IMR-90 (cell line): Measurements from ENCODE around the gene ASS1. TPM values are rescaled to one million over a fixed set of nuclear protein-coding genes. Genes with fewer than 3 reads are reported as not detected.

Experiments used
- ATAC-seq: fragments of 200-7000 bp; cut with Tn5 transposase; 2 replicates; pipeline ENCODE4 v1.9.1; 2020; ENCODE audit warnings: low read depth, mild to moderate bottlenecking, moderate library complexity
- BruUV-seq: library from RNA; stranded (reverse); fragments of 400-500 nt; replicated peaks from 2 replicates; lab custom pipeline; 2021; lab: Mats Ljungman, UMichigan
- CTCF ChIA-PET: fragments of 300-600 bp; formaldehyde crosslinking; extraction: SDS; loops from one replicate; lab custom pipeline; 2021; ENCODE audit warnings: antibody characterized with exemption; lab: Yijun Ruan, JAX
- POLR2A ChIA-PET: fragments of 300-600 bp; sonication (Branson Sonifier 250); formaldehyde crosslinking; loops from one replicate; lab custom pipeline; 2022; ENCODE audit warnings: antibody characterized with exemption; ENCODE audit not compliant: unreplicated experiment; lab: Charles Lee
- DNase-seq: peaks from one replicate; pipeline ENCODE4 v3.0.0; 2013
- H2AFZ ChIP-seq: replicated peaks from 2 replicates; pipeline ENCODE3; 2013; ENCODE audit warnings: low read length, mild to moderate bottlenecking; ENCODE audit not compliant: poor library complexity
- H2AK5ac ChIP-seq: 2 replicates; pipeline ENCODE4 v1.6.1; 2013; ENCODE audit warnings: low read depth, low read length, inconsistent platforms
- H2AK9ac ChIP-seq: replicated peaks from 2 replicates; pipeline ENCODE3; 2013; ENCODE audit warnings: mild to moderate bottlenecking, low read depth, low read length, moderate library complexity; ENCODE audit not compliant: poor library complexity
- H2BK120ac ChIP-seq: 2 replicates; pipeline ENCODE4 v1.6.1; 2013; ENCODE audit warnings: low read depth, low read length, inconsistent platforms
- H2BK15ac ChIP-seq: 3 replicates; pipeline ENCODE4 v1.6.1; 2013; ENCODE audit warnings: low read depth, low read length, inconsistent platforms
- H2BK20ac ChIP-seq: 2 replicates; pipeline ENCODE4 v1.6.1; 2013; ENCODE audit warnings: low read depth, mild to moderate bottlenecking, inconsistent platforms, low read length, moderate library complexity
- H2BK5ac ChIP-seq: 2 replicates; pipeline ENCODE4 v1.6.1; 2013; ENCODE audit warnings: mild to moderate bottlenecking, low read depth, low read length, inconsistent platforms; ENCODE audit not compliant: poor library complexity, severe bottlenecking
- H3K14ac ChIP-seq: replicated peaks from 2 replicates; pipeline ENCODE4 v1.6.1; 2013; ENCODE audit warnings: low read depth, low read length, inconsistent platforms
- H3K18ac ChIP-seq: 2 replicates; pipeline ENCODE4 v1.6.1; 2013; ENCODE audit warnings: low read depth, low read length, control low read depth
- H3K23ac ChIP-seq: 2 replicates; pipeline ENCODE4 v1.6.1; 2013; ENCODE audit warnings: low read depth, low read length, inconsistent platforms
- H3K27ac ChIP-seq: 2 replicates; pipeline ENCODE4 v1.5.1; 2013; ENCODE audit warnings: mild to moderate bottlenecking, control low read depth, low read length; ENCODE audit not compliant: insufficient read depth
- H3K27me3 ChIP-seq: 2 replicates; pipeline ENCODE4 v1.6.1; 2013; ENCODE audit warnings: low read length; ENCODE audit not compliant: control insufficient read depth, insufficient read depth
- H3K36me3 ChIP-seq: 2 replicates; pipeline ENCODE4 v1.6.1; 2013; ENCODE audit warnings: low read length, mixed read lengths; ENCODE audit not compliant: control insufficient read depth, insufficient read depth
- H3K4ac ChIP-seq: 2 replicates; pipeline ENCODE4 v1.6.1; 2013; ENCODE audit warnings: low read depth, low read length, inconsistent platforms
- H3K4me1 ChIP-seq: 2 replicates; pipeline ENCODE4 v1.6.1; 2013; ENCODE audit warnings: low read length, mixed read lengths; ENCODE audit not compliant: control insufficient read depth, insufficient read depth
- H3K4me2 ChIP-seq: 2 replicates; pipeline ENCODE4 v1.6.1; 2013; ENCODE audit warnings: low read depth, mild to moderate bottlenecking, control low read depth, low read length, moderate library complexity
- H3K4me3 ChIP-seq: 2 replicates; pipeline ENCODE4 v1.5.1; 2013; ENCODE audit warnings: low read depth, mild to moderate bottlenecking, control low read depth, low read length, moderate library complexity; ENCODE audit not compliant: insufficient read depth
- H3K56ac ChIP-seq: 2 replicates; pipeline ENCODE4 v1.6.1; 2013; ENCODE audit warnings: low read length, inconsistent platforms; ENCODE audit not compliant: insufficient read depth; ENCODE audit errors: extremely low read depth
- H3K79me1 ChIP-seq, 2 experiments: 2 replicates each; pipeline ENCODE4 v1.6.1; 2013; ENCODE audit warnings: low read length in 2 of 2, inconsistent platforms in 1 of 2, low read depth in 1 of 2
- H3K9ac ChIP-seq: 2 replicates; pipeline ENCODE4 v1.6.1; 2013; ENCODE audit warnings: low read depth, low read length, control low read depth
- H3K9me1 ChIP-seq: 2 replicates; pipeline ENCODE4 v1.6.1; 2013; ENCODE audit warnings: low read length, inconsistent platforms; ENCODE audit not compliant: insufficient read depth
- H3K9me3 ChIP-seq: 2 replicates; pipeline ENCODE4 v1.6.1; 2013; ENCODE audit warnings: low read length; ENCODE audit not compliant: control insufficient read depth, insufficient read depth
- H4K20me1 ChIP-seq: 2 replicates; pipeline ENCODE4 v1.6.1; 2013; ENCODE audit warnings: low read length, inconsistent platforms; ENCODE audit not compliant: insufficient read depth
- H4K5ac ChIP-seq: 2 replicates; pipeline ENCODE4 v1.6.1; 2013; ENCODE audit warnings: mild to moderate bottlenecking, low read depth, low read length, control low read depth
- H4K8ac ChIP-seq, 2 experiments: 2 replicates each; pipeline ENCODE4 v1.6.1; 2013; ENCODE audit warnings: low read depth in 2 of 2, low read length in 2 of 2, control low read depth in 1 of 2, inconsistent platforms in 1 of 2
- H4K91ac ChIP-seq: 2 replicates; pipeline ENCODE4 v1.6.1; 2013; ENCODE audit warnings: low read depth, low read length, inconsistent platforms; ENCODE audit not compliant: insufficient read depth
- BHLHE40 ChIP-seq: fragments of 150-350 bp; IDR thresholded peaks from 2 replicates; pipeline ENCODE4 v1.6.1; 2016; ENCODE audit warnings: mild to moderate bottlenecking, low read depth, low read length
- CEBPB ChIP-seq: IDR thresholded peaks from 2 replicates; pipeline ENCODE4 v1.6.1; 2012; ENCODE audit warnings: low read depth, low read length, improper control_type of control experiment
- CHD1 ChIP-seq: IDR thresholded peaks from 2 replicates; pipeline ENCODE4 v1.6.1; 2012; ENCODE audit warnings: low read depth, low read length, improper control_type of control experiment
- CTCF ChIP-seq: conservative IDR thresholded peaks from 2 replicates; pipeline ENCODE4 v1.5.1; 2012; ENCODE audit warnings: mild to moderate bottlenecking, low read depth, low read length, improper control_type of control experiment
- FOS ChIP-seq: fragments of 150-350 bp; IDR thresholded peaks from 2 replicates; pipeline ENCODE4 v1.6.1; 2016; ENCODE audit warnings: low read depth, low read length
- MAFK ChIP-seq: IDR thresholded peaks from 2 replicates; pipeline ENCODE4 v1.6.1; 2012; ENCODE audit warnings: low read depth, low read length, improper control_type of control experiment
- MAZ ChIP-seq: IDR thresholded peaks from 2 replicates; pipeline ENCODE4 v1.6.1; 2012; ENCODE audit warnings: low read depth, mild to moderate bottlenecking, low read length, improper control_type of control experiment, moderate library complexity, borderline replicate concordance
- MXI1 ChIP-seq: IDR thresholded peaks from 2 replicates; pipeline ENCODE4 v1.6.1; 2012; ENCODE audit warnings: low read depth, mild to moderate bottlenecking, low read length, moderate library complexity, borderline replicate concordance
- NFE2L2 ChIP-seq: fragments of 150-350 bp; IDR thresholded peaks from 2 replicates; pipeline ENCODE4 v1.6.1; 2016; ENCODE audit warnings: low read depth, mild to moderate bottlenecking, low read length
- POLR2A ChIP-seq: IDR thresholded peaks from 2 replicates; pipeline ENCODE4 v1.6.1; 2012; ENCODE audit warnings: mild to moderate bottlenecking, low read depth, low read length
- RAD21 ChIP-seq: IDR thresholded peaks from 2 replicates; pipeline ENCODE4 v1.6.1; 2012; ENCODE audit warnings: low read length, improper control_type of control experiment
- RCOR1 ChIP-seq: IDR thresholded peaks from 2 replicates; pipeline ENCODE4 v1.6.1; 2012; ENCODE audit warnings: mild to moderate bottlenecking, low read length, improper control_type of control experiment; ENCODE audit not compliant: insufficient replicate concordance
- RFX5 ChIP-seq: IDR thresholded peaks from 2 replicates; pipeline ENCODE4 v1.8.0; 2012; ENCODE audit warnings: low read depth, mild to moderate bottlenecking, low read length, moderate library complexity
- SMC3 ChIP-seq: fragments of 150-350 bp; IDR thresholded peaks from 2 replicates; pipeline ENCODE4 v1.6.1; 2016; ENCODE audit warnings: low read depth, mild to moderate bottlenecking, antibody characterized with exemption, low read length, moderate library complexity
- WGBS, 2 experiments: methylation state at CpG; one replicate each; pipeline versions ENCODE4 v1.1.5 to v1.1.7; 2013; ENCODE audit warnings: missing lambda C conversion rate in 2 of 2; ENCODE audit not compliant: insufficient read length in 1 of 2; ENCODE audit errors: extremely low coverage in 2 of 2; 5-methylcytosine and 5-hydroxymethylcytosine counted together
- dilution Hi-C: fragments of 300-500 bp; cut with HindIII; formaldehyde crosslinking; loops from one replicate; pipeline ENCODE4 v1.14.3; 2018; ENCODE audit warnings: low sequenced_read_pairs; ENCODE audit not compliant: unreplicated experiment
- in situ Hi-C: fragments of 300-500 bp; cut with MboI; formaldehyde crosslinking; loops from 3 replicates; pipeline ENCODE4 v1.14.3; 2019; ENCODE audit warnings: low sequenced_read_pairs, inconsistent platforms, mixed read lengths
- intact Hi-C: fragments of 100-400 bp; cut with micrococcal nuclease; formaldehyde crosslinking; loops from 2 replicates; pipeline ENCODE4 v1.10.0; 2022
- polyA plus RNA-seq, 3 experiments: library from polyadenylated mRNA; depleted of rRNA; stranded (reverse); fragments of >200 nt; gene quantifications; 2 replicates each; pipeline ENCODE4 v1.2.3, GENCODE V29; 2012; ENCODE audit warnings: low replicate concordance in 1 of 3
- total RNA-seq: library from RNA; depleted of rRNA; stranded (reverse); fragments of >200 nt; gene quantifications from 2 replicates; pipeline ENCODE4 v1.2.3, GENCODE V29; 2012
- TF ChIP-seq, protein P1 (sequence below): fragments of 150-350 bp; IDR thresholded peaks from 2 replicates; pipeline ENCODE4 v1.6.1; 2016; ENCODE audit warnings: low read depth, mild to moderate bottlenecking, low read length, moderate library complexity, borderline replicate concordance
- TF ChIP-seq, protein P2 (sequence below): fragments of 150-350 bp; IDR thresholded peaks from 2 replicates; pipeline ENCODE4 v1.6.1; 2017; ENCODE audit warnings: mild to moderate bottlenecking, antibody characterized with exemption, low read length, low read depth

The ASS1 gene
- total and polyA plus RNA-seq, 2 of the 4 experiments (the other 2 are of a cell fraction): 39.6 to 41.9 TPM

DNA sequence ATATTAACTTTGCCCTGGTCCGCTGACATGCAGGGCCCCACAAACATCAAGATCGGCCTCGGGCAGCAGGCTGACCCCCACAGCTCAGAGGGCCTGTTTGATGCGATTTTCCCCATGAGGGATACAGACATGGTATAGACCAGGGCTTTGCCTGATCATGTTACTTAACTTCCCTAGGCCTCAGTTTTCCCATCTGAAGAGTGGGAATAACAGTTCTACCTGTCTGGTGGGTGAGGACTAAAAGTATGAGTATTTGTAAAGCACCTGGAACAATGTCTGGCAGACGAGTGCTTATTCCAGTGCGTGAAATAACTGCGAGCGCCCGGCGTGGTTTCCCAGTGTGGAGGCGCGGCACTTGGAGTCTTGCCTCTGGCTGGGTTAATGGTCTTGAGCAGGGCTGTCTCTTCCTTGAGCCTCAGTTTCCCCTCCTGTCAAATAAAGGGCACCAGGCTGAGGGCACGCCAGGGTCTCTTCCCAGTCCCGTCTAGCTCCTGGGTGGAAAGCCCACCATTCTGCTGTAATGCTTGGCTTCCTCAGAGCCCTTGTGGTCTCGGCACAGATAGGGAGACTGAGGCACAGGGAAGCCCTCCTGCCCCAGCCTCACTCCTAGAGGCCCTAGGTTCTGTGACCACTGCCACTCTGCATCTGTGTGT is 47.2 kb downstream of the ASS1 start:
- POLR2A ChIA-PET: no interaction called here
- intact Hi-C loops (no loop called here), dilution Hi-C loops (no loop called here), in situ Hi-C loops (no loop called here)
- H3K18ac ChIP-seq: no peak overlapping the region
- H2BK5ac ChIP-seq: no peak overlapping the region
- H2AFZ ChIP-seq: no peak overlapping the region
- BruUV-seq: no TSS peak
- no peak overlapping the region for H3K14ac ChIP-seq
- no peak overlapping the region for H3K27ac ChIP-seq
- peaks cover 8% of the 10 kb centered on the region; the same call in 1 of the 2 replicates for H3K36me3 ChIP-seq
- H2AK5ac ChIP-seq: no peak overlapping the region
- DNase-seq (no peak), ATAC-seq (no peak)
- no peak overlapping the region for H3K4ac ChIP-seq
- no peaks in the 10 kb centered on the region for H4K20me1 ChIP-seq
- no peak overlapping the region for H3K23ac ChIP-seq
- H3K56ac ChIP-seq: no peak overlapping the region
- H4K8ac ChIP-seq: no peak overlapping the region
- H3K4me3 ChIP-seq: no peak overlapping the region
- no peak overlapping the region for H2AK9ac ChIP-seq
- TF ChIP-seq, protein P1, sequence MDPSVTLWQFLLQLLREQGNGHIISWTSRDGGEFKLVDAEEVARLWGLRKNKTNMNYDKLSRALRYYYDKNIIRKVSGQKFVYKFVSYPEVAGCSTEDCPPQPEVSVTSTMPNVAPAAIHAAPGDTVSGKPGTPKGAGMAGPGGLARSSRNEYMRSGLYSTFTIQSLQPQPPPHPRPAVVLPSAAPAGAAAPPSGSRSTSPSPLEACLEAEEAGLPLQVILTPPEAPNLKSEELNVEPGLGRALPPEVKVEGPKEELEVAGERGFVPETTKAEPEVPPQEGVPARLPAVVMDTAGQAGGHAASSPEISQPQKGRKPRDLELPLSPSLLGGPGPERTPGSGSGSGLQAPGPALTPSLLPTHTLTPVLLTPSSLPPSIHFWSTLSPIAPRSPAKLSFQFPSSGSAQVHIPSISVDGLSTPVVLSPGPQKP: no peak
- TF ChIP-seq CHD1 (no peak), BHLHE40 (no peak), POLR2A (no peak), MAZ (no peak), RFX5 (no peak), NFE2L2 (no peak), CTCF (no peak), RAD21 (no peak), CEBPB (no peak), MXI1 (no peak), RCOR1 (no peak), SMC3 (no peak), MAFK (no peak), FOS (no peak)
- TF ChIP-seq, protein P2, sequence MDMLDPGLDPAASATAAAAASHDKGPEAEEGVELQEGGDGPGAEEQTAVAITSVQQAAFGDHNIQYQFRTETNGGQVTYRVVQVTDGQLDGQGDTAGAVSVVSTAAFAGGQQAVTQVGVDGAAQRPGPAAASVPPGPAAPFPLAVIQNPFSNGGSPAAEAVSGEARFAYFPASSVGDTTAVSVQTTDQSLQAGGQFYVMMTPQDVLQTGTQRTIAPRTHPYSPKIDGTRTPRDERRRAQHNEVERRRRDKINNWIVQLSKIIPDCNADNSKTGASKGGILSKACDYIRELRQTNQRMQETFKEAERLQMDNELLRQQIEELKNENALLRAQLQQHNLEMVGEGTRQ: no peak
- no peak overlapping the region for H2BK20ac ChIP-seq
- peaks cover 4% of the 10 kb centered on the region for H3K27me3 ChIP-seq
- no peak overlapping the region for H3K9ac ChIP-seq
- no peaks in the 10 kb centered on the region for H3K4me1 ChIP-seq
- no peak overlapping the region for H4K91ac ChIP-seq
- no peak overlapping the region for H2BK120ac ChIP-seq
- no peaks in the 10 kb centered on the region for H3K9me1 ChIP-seq
- H3K9me3 ChIP-seq: peaks cover 10% of the 10 kb centered on the region
- H3K4me2 ChIP-seq: no peak overlapping the region
- CTCF ChIA-PET: no interaction called here
- no peaks in the 10 kb centered on the region for H3K79me1 ChIP-seq
- H2BK15ac ChIP-seq: no peak overlapping the region
- no peak overlapping the region for H4K5ac ChIP-seq
- WGBS, 2 experiments: 96% methylated on average over 4 of the region's 15 CpGs; no CpG with 5 or more reads in 1 of the 2 experiments
